ENCODE measurements around the gene HSPB8. TPM values are rescaled to one million over a fixed set of nuclear protein-coding genes. Genes with fewer than 3 reads are reported as not detected.

The HSPB8 gene
- total RNA-seq = 1.6 TPM

GRCh38 chr12:119178544-119179334, at the start of gene HSPB8:
Gene HSPB8 (plus strand): TSS chr12:119178931. CDS start chr12:119179313, 382 bp downstream.

Other genes starting within 250 kb of the HSPB8 start
- gene SRRM4, start 197.4 kb upstream of the HSPB8 start, total RNA-seq = 19.7 TPM
- gene CCDC60, start 155.8 kb downstream of the HSPB8 start, total RNA-seq = not detected

Data from parietal lobe (tissue), 1 donor.